Measurements from ENCODE around the gene WDR18.
A peak's percentile ranks its signal among the peaks of the same experiment; 100 is the strongest.

GRCh38 chr19:940591-941291, 43.4 kb upstream of the WDR18 start:
- TF ChIP-seq CTCF (optimal IDR thresholded peaks at IDR 0.05 in 1 of 3, IDR thresholded peaks at IDR 0.05 in 1 of 3, conservative IDR thresholded peaks at IDR 0.05 in 1 of 3; ENCODE audit: extremely low read depth in 1 of 3, insufficient read depth in 2 of 3, low read length in 3 of 3) (peak in 1 of 3 experiments; percentile 6), EZH2 (IDR thresholded peaks at IDR 0.05; ENCODE audit: low read length) (no peak)

Measured in keratinocyte (primary cell).